Measurements from ENCODE around the gene GABRA5. TPM values are rescaled to one million over a fixed set of nuclear protein-coding genes. Genes with fewer than 3 reads are reported as not detected.

Gene GABRA5
- polyA plus RNA-seq, 1 donor from 2014 or later, result not detected

DNA sequence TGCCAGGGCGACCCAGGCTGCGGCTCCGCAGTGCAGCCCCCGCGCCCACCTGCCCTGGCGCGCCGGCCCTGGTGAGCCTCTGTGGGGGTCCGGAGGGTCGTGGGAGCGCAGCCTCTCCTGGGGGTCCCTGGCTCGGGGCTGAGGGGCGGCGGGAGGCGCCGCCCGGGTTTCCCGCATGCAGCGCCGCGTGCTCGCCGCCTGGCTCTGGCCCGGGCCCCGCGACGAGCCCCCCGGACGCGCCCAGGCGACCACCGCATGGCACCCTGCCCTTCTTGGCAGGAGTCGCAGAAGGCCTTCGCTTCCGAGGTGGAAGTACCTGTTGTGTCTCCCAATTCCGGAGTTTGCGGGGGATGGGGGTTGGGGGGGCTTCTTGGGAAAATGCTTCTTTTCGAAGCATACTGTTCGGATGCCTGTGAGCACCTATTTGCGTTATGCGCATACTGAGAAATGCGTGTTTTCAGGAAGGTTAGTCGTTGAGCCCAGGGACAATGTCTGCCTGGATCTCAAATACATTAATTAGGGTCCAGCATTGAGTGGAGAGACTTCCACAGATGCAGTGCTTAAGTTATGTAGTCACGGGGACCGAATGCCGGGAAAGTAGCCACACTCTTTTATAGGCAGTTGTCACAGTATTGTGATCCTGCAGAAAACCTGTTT is 1.3 kb downstream of the GABRA5 start:
- Mint-ChIP-seq H3K27me3 (peaks cover 10% of the 10 kb centered on the region), H3K4me1 (peaks cover 0 to 1% (median 0%) of the 10 kb centered on the region in 3 donors), H3K36me3 (peaks cover 1% of the 10 kb centered on the region), H3K9me3 (no peaks in the 10 kb centered on the region), H3K27ac (no peak overlapping the region), H3K4me3 (no peak overlapping the region)

DNA sequence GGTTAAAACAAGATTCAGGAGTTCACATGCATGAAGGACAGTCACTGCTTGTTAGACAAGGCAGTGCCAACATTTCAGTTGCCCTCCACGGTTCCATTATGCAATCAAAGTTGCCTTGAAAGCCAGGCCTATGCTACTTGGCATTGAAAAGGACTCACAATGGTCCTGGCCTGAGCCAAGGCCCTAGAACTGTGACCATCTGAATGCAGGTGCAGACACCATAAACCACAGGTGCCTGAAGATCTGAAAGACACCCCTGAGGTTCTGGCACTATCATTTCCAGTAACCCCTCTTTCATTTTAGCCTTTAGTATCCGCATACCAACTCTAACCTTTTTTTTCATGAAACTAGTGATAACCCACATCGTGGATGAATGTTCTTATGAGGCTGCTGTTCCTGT is 2.8 kb downstream of the GABRA5 start:
- H3K4me3 Mint-ChIP-seq, result peak overlapping the region in 1 of 4 donors; percentile 35
- no peak overlapping the region for H3K27ac Mint-ChIP-seq
- H3K9me3 Mint-ChIP-seq, result no peaks in the 10 kb centered on the region
- H3K27me3 Mint-ChIP-seq, result peaks cover 10% of the 10 kb centered on the region
- H3K4me1 Mint-ChIP-seq, result no peaks in the 10 kb centered on the region
- no peaks in the 10 kb centered on the region for H3K36me3 Mint-ChIP-seq

DNA sequence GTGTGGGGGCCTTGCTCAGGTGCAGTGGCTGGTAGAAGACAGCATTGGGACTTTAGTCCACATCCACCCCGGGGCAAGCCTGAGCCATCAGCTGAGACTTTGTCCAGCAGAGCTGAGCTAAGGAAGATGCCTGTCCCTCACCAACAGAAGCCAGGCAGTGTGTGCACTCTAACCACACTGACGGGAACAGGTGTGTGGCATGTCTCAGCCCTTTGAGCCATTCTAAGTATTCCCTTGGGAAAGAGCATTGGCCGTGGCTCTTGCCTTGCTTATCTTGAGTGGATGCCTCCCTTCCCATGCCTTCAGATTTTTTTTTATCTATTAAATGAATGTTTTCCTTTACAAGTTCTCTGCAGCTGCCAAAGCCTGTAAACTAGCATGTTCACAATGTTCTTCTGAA is 3.5 kb downstream of the GABRA5 start:
- Mint-ChIP-seq H3K27me3 (peaks cover 10% of the 10 kb centered on the region), H3K36me3 (no peaks in the 10 kb centered on the region), H3K4me3 (no peak overlapping the region), H3K27ac (no peak overlapping the region), H3K4me1 (no peaks in the 10 kb centered on the region), H3K9me3 (no peaks in the 10 kb centered on the region)

DNA sequence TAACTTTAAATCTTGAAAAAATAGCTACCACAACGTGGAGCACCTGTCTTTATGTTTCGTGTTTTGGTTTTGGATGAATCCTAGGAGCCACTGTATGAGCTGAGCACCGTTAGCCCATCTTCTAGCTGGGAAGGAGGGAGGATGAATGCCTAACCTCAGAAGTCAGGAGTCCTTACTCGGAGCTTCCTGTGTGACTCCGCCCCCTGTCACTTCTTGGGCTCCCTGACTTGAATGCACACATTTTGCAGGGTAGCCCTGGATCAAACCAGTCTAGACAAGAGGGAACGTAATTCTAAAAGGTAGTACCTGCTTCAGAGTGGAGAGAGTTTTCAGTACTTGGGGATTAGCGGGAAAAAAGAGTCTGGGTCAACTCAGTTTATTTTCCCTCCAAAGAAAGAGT is 5.3 kb downstream of the GABRA5 start:
- Mint-ChIP-seq H3K27ac (no peak overlapping the region), H3K4me3 (no peak overlapping the region), H3K27me3 (peaks cover 5% of the 10 kb centered on the region), H3K4me1 (no peaks in the 10 kb centered on the region), H3K36me3 (no peaks in the 10 kb centered on the region), H3K9me3 (no peaks in the 10 kb centered on the region)

DNA sequence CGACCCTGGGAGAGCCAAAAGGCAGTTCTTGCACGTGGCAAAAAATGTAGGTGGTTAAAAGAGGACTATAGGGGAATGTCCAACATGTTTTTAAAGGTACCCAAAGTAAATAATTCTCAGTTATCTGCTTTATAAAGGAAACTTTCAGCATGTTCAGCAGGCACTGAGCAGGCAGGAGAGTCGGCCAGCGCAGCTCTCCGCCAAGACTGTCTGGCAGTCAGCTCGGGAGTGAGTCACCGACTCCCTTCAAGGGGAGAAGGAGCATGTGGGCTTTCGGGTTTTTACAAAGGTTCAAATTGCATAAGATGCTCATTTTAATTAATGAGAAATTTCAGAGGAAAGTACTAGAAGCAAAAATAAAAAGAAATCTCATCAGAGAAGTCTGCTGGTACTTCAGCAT is 7.0 kb downstream of the GABRA5 start:
- Mint-ChIP-seq H3K27me3 (peaks cover 2% of the 10 kb centered on the region), H3K4me3 (no peak overlapping the region), H3K9me3 (no peaks in the 10 kb centered on the region), H3K27ac (no peak overlapping the region), H3K4me1 (no peaks in the 10 kb centered on the region), H3K36me3 (no peaks in the 10 kb centered on the region)

DNA sequence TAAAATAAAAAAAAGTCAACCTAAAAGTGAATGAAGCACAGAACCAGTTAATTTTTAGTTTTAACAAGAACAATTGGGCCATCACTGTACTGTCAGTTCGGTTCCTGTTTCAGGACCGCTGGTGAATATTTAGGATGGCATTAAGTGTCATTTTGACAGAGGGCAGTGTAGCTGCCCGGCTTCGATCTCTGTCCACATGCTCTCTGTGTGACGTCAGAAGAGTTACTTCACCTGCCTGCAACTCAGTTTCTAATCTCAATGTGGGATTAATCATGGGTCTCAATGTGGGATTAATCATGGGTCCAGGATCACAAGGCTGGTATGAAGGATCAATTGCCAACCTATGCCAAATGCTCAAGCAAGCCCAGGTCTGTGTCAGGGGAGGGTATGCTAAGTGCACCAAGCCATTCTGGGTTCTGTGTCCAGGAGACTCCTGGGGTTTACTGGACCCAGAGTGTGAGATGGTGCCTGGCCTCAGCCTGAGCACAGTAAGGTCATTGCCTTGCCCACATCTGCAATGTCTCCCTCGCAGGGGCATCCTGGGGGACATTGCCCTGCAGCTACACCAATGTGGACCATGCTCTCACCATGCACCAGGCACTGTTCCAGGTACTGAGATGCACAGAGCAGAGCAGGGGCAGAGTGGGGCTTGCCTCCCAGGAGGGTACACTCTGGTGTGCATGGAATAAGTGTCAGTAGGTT is 8.1 kb downstream of the GABRA5 start:
- Mint-ChIP-seq H3K9me3 (no peaks in the 10 kb centered on the region), H3K27ac (no peak overlapping the region), H3K36me3 (no peaks in the 10 kb centered on the region), H3K4me1 (no peaks in the 10 kb centered on the region), H3K4me3 (no peak overlapping the region), H3K27me3 (peaks cover 2% of the 10 kb centered on the region)

DNA sequence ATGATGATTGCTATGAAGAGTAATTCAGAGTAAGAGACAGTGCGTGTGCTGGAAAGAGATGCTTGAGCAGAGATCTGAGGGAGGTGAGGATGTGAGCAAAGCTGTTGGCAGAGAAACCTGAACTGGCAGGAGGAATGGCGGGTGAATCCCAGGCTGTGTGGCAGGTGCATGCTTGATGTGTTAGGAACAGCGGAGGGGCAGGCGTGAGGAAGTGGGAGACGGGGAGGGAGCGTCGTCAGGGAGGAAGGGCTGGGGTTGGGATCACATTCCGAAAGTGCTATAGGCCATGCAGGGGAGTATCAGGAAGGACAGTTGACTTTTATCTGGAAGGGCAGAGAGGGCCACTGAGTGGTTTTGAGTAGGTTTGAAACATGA is 8.6 kb downstream of the GABRA5 start:
- H3K4me1 Mint-ChIP-seq, result no peaks in the 10 kb centered on the region
- peaks cover 2% of the 10 kb centered on the region for H3K27me3 Mint-ChIP-seq
- H3K9me3 Mint-ChIP-seq, result no peaks in the 10 kb centered on the region
- H3K27ac Mint-ChIP-seq, result no peak overlapping the region
- H3K4me3 Mint-ChIP-seq, result no peak overlapping the region
- H3K36me3 Mint-ChIP-seq, result no peaks in the 10 kb centered on the region

DNA sequence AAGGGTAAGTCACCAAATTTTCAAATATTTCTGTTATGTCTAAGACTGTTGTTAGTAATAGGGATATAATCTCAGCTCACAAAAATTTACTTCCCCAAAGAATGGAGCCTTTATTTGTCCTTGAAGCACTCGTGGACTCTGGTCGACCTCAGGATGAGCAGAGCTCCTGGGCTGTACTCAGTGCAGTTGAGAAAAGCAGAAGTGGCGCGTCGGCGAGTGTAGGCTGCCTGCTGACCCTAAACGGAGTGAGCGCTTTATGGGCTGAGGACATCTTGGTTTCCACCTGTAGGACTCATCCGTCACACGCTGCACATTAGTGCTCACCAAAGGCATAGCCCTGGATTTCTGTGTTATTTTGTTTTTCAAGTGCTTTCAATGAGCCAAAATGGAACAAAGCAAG is 11.0 kb downstream of the GABRA5 start:
- no peak overlapping the region for H3K4me3 Mint-ChIP-seq
- no peak overlapping the region for H3K27ac Mint-ChIP-seq
- no peaks in the 10 kb centered on the region for H3K9me3 Mint-ChIP-seq
- H3K27me3 Mint-ChIP-seq, result no peaks in the 10 kb centered on the region
- no peaks in the 10 kb centered on the region for H3K4me1 Mint-ChIP-seq
- H3K36me3 Mint-ChIP-seq, result no peaks in the 10 kb centered on the region

DNA sequence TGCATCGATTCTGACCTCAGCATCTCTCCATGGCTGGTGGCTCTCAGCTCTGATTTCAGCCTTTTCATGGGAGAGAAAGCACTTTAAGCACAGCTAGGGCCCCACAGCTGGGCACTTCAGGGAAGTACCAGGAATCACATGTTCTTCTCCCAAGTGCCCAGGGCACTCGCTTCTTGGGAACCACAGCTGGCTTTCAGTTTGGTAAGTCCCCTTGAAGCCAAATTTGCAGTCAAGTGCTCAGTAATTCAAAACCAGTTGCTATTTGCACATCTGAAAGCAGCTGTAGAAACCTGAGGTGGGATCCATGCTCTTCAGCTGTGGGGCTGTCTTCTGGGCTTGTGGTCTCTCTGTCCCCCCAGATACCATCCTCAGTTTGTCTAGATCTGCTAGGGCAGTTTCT is 12.8 kb downstream of the GABRA5 start:
- no peak overlapping the region for H3K27ac Mint-ChIP-seq

DNA sequence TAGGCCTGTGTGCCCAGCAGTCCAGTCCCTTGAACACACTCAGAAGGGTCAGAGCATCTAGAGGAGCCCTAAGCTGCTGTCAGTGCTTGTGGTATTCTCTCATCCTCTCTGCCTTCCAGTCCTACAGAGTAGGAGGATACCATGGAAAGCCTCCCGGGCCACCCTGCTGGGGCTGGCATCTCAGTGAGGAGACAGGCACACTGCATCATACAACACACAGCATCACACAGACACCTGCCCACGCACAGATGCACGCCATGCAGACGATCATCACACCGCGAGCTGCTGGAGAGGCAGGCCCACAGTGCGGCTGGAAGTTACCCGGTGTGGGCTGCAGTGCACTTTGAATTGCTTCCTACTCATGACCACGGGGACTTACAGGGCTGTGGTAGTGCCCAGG is 15.2 kb downstream of the GABRA5 start:
- H3K27me3 Mint-ChIP-seq, result no peaks in the 10 kb centered on the region
- no peaks in the 10 kb centered on the region for H3K9me3 Mint-ChIP-seq
- no peak overlapping the region for H3K4me3 Mint-ChIP-seq
- H3K36me3 Mint-ChIP-seq, result no peaks in the 10 kb centered on the region
- H3K4me1 Mint-ChIP-seq, result no peaks in the 10 kb centered on the region
- H3K27ac Mint-ChIP-seq, result no peak overlapping the region

More for the DNA sequence above, 12.8 kb downstream of the GABRA5 start:
- H3K4me1 Mint-ChIP-seq, result no peaks in the 10 kb centered on the region
- H3K27me3 Mint-ChIP-seq, result no peaks in the 10 kb centered on the region
- no peak overlapping the region for H3K4me3 Mint-ChIP-seq
- no peaks in the 10 kb centered on the region for H3K36me3 Mint-ChIP-seq
- no peaks in the 10 kb centered on the region for H3K9me3 Mint-ChIP-seq

DNA sequence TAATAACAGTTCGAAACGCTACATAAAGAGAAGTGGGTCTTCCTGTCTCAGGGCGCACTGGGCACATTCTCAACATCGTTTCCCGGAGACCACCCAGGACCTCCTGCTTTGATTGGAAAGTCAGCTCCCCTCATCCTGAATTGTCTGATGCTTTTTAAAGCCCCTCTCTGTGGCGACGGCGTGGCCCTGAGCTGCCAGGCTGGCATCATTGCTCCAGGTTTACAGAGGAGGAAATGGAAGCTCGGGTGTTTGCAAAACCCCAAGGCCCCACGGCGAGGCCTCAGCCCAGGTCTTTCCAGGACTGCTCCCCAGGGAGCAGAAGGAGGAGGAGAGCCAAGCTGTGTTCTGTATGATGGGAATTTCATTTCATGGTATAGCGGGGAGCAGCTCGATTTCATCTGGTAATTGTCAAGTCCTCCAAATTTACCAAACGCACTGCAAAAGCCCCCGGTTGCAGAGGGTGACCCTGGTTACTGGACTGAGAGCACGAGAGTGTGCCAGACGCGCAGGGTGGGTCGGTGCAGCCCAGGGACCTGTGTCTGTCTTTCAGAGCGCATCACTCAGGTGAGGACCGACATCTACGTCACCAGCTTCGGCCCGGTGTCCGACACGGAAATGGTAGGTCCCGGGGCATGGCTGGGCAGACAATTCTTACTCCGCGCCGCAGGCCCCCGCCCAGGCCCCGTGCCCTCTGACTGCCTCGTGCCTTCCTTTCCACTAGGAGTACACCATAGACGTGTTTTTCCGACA is 15.9 kb downstream of the GABRA5 start:
- H3K36me3 Mint-ChIP-seq, result no peaks in the 10 kb centered on the region
- no peaks in the 10 kb centered on the region for H3K27me3 Mint-ChIP-seq
- no peak overlapping the region for H3K4me3 Mint-ChIP-seq
- no peak overlapping the region for H3K27ac Mint-ChIP-seq
- no peaks in the 10 kb centered on the region for H3K4me1 Mint-ChIP-seq
- no peaks in the 10 kb centered on the region for H3K9me3 Mint-ChIP-seq

DNA sequence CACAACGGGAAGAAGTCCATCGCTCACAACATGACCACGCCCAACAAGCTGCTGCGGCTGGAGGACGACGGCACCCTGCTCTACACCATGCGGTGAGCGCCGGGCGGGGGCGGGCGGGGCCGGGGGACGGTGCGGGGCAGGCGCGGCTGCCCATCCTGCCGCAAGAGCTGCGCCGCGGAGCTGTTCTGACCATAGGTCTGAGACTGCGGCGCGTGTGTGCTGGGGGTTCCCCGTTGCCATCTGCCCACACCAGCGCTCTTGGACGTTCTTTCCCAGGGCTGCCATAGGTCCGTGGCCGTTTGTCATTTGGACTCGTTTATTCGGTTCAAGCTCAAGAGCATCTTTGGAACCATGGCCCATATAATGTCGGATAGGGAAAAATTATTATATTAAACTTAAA is 16.6 kb downstream of the GABRA5 start:
- H3K9me3 Mint-ChIP-seq, result no peaks in the 10 kb centered on the region
- no peaks in the 10 kb centered on the region for H3K4me1 Mint-ChIP-seq
- peaks cover 1% of the 10 kb centered on the region for H3K27me3 Mint-ChIP-seq
- H3K27ac Mint-ChIP-seq, result no peak overlapping the region
- no peak overlapping the region for H3K4me3 Mint-ChIP-seq
- H3K36me3 Mint-ChIP-seq, result no peaks in the 10 kb centered on the region

DNA sequence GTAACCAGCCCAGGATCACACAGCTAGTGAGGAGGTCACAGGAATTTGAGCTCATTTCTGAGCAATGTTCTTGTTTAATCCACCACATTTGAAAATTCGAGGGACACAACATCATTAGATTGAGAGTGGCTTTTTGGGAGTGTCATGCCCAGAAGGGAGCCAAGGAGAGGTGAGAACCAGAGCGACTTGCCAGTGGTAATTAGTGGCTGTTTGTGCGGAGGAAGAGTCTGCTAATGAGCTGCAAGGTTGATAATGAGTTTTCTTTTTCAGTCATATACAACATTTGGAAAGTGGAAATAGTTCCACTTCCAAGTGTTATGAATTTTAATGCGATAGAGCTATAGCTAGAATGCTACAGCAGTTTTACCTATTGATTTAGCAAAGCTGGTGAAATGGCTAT is 19.7 kb downstream of the GABRA5 start:
- Mint-ChIP-seq H3K36me3 (peaks cover 1% of the 10 kb centered on the region), H3K27me3 (peaks cover 3% of the 10 kb centered on the region), H3K4me3 (no peak overlapping the region), H3K9me3 (no peaks in the 10 kb centered on the region), H3K4me1 (peaks cover 0 to 1% (median 0%) of the 10 kb centered on the region in 3 donors), H3K27ac (no peak overlapping the region)

DNA sequence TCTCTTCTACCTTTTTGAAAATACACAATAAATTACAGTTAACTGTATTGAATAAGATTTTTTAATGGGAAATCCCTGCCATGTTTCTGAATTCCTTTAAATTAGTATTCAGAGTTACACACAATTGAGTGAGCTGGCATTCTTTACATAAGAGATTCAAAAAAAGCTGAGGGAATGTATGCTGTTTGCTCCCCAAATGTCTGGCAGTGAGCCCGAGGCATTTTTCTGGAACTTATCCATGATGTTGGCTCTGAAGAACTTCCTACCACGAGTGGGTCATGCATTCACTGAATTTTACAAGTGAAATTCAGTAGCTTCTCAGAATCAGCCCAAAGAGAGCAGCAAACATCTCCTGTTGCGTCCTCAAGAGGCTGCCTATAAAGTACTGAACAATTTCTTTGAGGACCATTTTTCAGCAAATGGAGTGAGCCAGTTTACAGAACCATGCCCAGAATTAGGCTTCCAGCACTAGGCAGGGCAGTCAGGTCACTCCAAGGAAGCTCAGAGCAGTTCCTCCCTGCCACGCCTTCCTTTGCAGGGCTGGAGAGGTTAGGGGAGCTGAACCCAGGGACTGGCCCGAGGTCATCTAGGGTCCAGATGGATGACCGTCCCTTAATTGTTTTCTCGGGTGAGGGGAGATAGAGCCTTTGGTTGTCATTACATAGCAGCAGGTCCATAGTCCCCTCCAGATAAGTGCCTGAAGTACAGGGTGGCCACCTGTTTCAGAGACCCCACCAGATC is 21.2 kb downstream of the GABRA5 start:
- Mint-ChIP-seq H3K4me1 (peaks cover 0 to 1% (median 0%) of the 10 kb centered on the region in 3 donors), H3K9me3 (no peaks in the 10 kb centered on the region), H3K27ac (no peak overlapping the region), H3K36me3 (peaks cover 1% of the 10 kb centered on the region), H3K4me3 (no peak overlapping the region), H3K27me3 (peaks cover 3% of the 10 kb centered on the region)

DNA sequence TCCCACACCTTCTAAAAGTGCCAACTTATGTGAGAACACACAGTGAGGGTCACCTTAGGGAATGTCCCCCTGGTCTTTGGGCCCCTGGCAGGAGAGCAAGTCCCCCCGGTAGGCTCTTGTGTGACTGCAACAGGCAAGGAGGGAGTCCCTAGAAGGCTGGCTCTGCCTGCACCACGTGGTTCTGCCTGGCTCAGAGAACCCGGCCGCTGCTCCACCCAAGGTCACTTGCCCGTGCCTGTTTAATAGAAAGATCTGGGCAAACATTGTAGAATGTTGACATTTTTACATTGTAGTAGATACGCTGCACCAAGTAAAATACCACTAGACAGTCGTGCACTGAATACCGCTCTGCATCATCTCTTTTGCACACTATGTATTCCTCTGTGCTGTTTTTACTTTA is 21.9 kb downstream of the GABRA5 start:
- no peak overlapping the region for H3K27ac Mint-ChIP-seq
- peaks cover 1% of the 10 kb centered on the region for H3K36me3 Mint-ChIP-seq
- H3K27me3 Mint-ChIP-seq, result peaks cover 3% of the 10 kb centered on the region

More for the DNA sequence above, 21.9 kb downstream of the GABRA5 start:
- H3K9me3 Mint-ChIP-seq, result no peaks in the 10 kb centered on the region
- H3K4me3 Mint-ChIP-seq, result no peak overlapping the region
- peaks cover 0 to 1% (median 0%) of the 10 kb centered on the region in 3 donors for H3K4me1 Mint-ChIP-seq
